GM21360 (cell line): ENCODE results near the gene PLPPR2.
"Not testable (repeated sequence)": the region's sequence is repeated elsewhere in the genome, so short reads cannot be mapped to it uniquely, and the experiment has no call there.

ENCODE experiments used
- ATAC-seq: cut with Tn5 transposase; IDR thresholded peaks from one replicate; pipeline ENCODE4 v1.9.1; 2021; ENCODE audit warnings: mild to moderate bottlenecking, moderate library complexity; ENCODE audit not compliant: unreplicated experiment

The PLPPR2 gene

GRCh38 chr19:11355160-11356073, at the start of gene PLPPR2:
TSS of gene PLPPR2 (plus strand) at chr19:11355432. CDS start at chr19:11357674, 2,242 bp downstream.
- ATAC-seq: no peak

- no peak for ATAC-seq
Observed at GRCh38 chr19:11306337-11306736, 48.9 kb upstream of the PLPPR2 start.

- not testable (repeated sequence) for ATAC-seq
Observed at GRCh38 chr19:11320278-11320995, 34.8 kb upstream of the PLPPR2 start.

GRCh38 chr19:11321191-11322126, 33.8 kb upstream of the PLPPR2 start:
- ATAC-seq: no peak

- ATAC-seq: no peak
Observed at GRCh38 chr19:11322269-11323024, 32.8 kb upstream of the PLPPR2 start.

- ATAC-seq: no peak
Observed at GRCh38 chr19:11323601-11324078, 31.6 kb upstream of the PLPPR2 start.

GRCh38 chr19:11324079-11324661, 31.1 kb upstream of the PLPPR2 start:
- no peak for ATAC-seq

GRCh38 chr19:11324748-11325389, 30.4 kb upstream of the PLPPR2 start:
- ATAC-seq: no peak

- no peak for ATAC-seq
Observed at GRCh38 chr19:11325544-11325943, 29.7 kb upstream of the PLPPR2 start.

- no peak for ATAC-seq
Observed at GRCh38 chr19:11330127-11330526, 25.1 kb upstream of the PLPPR2 start.

- ATAC-seq: no peak
Observed at GRCh38 chr19:11331502-11331901, 23.7 kb upstream of the PLPPR2 start.

GRCh38 chr19:11332822-11333221, 22.4 kb upstream of the PLPPR2 start:
- no peak for ATAC-seq

GRCh38 chr19:11333838-11334237, 21.4 kb upstream of the PLPPR2 start:
- ATAC-seq: not testable (repeated sequence)

GRCh38 chr19:11335449-11336146, 19.6 kb upstream of the PLPPR2 start:
- no peak for ATAC-seq

- ATAC-seq: no peak
Observed at GRCh38 chr19:11337080-11337479, 18.2 kb upstream of the PLPPR2 start.

- ATAC-seq: no peak
Observed at GRCh38 chr19:11338121-11338520, 17.1 kb upstream of the PLPPR2 start.

- no peak for ATAC-seq
Observed at GRCh38 chr19:11338569-11339253, 16.5 kb upstream of the PLPPR2 start.
